Small intestine (tissue), 7 donors: Measurements from ENCODE around the gene PRKCB. TPM values are rescaled to one million over a fixed set of nuclear protein-coding genes. Genes with fewer than 3 reads are reported as not detected.

Source experiments
- DNase-seq, 2 donors: peaks; one replicate each; pipeline versions ENCODE4 v3.0.0 to v3.0.0-alpha.2; 2013
- FAIRE-seq: peaks from 2 replicates; lab custom pipeline; 2012; peaks lifted over from hg19 to GRCh38; lab: Jason Lieb, UNC
- H3K27ac ChIP-seq, 3 donors: one replicate each; pipeline ENCODE4 v1.5.1; 2013; ENCODE audit warnings: low read length in 2 of 3, mild to moderate bottlenecking in 2 of 3, control low read depth in 1 of 3, inconsistent platforms in 1 of 3, low read depth in 1 of 3, moderate library complexity in 1 of 3
- H3K27me3 ChIP-seq, 3 donors: one replicate each; pipeline ENCODE4 v1.6.1; 2013; ENCODE audit warnings: low read length in 3 of 3, inconsistent platforms in 1 of 3; ENCODE audit not compliant: control insufficient read depth in 3 of 3, insufficient read depth in 3 of 3
- H3K36me3 ChIP-seq, 3 donors: one replicate each; pipeline ENCODE4 v1.6.1; 2013; ENCODE audit warnings: low read length in 3 of 3, inconsistent platforms in 1 of 3, low read depth in 1 of 3, mild to moderate bottlenecking in 1 of 3, moderate library complexity in 1 of 3; ENCODE audit not compliant: control insufficient read depth in 3 of 3, insufficient read depth in 2 of 3
- H3K4me1 ChIP-seq, 3 donors: one replicate each; pipeline ENCODE4 v1.6.1; 2013; ENCODE audit warnings: low read length in 2 of 3, inconsistent platforms in 1 of 3, low read depth in 1 of 3, mild to moderate bottlenecking in 1 of 3, moderate library complexity in 1 of 3; ENCODE audit not compliant: control insufficient read depth in 3 of 3, insufficient read depth in 2 of 3
- H3K4me3 ChIP-seq, 3 donors: one replicate each; pipeline ENCODE4 v1.5.1; 2013; ENCODE audit warnings: low read length in 3 of 3, control low read depth in 1 of 3, inconsistent platforms in 1 of 3, low read depth in 1 of 3, mild to moderate bottlenecking in 1 of 3, moderate library complexity in 1 of 3
- H3K9me3 ChIP-seq, 2 donors: one replicate each; pipeline ENCODE4 v1.6.1; 2013; ENCODE audit warnings: low read depth in 1 of 2, low read length in 1 of 2; ENCODE audit not compliant: control insufficient read depth in 2 of 2, insufficient read depth in 1 of 2
- WGBS, 3 donors: extraction: QIAGEN DNeasy Blood & Tissue Kit; methylation state at CpG; one replicate each; pipeline ENCODE4 v1.1.7; 2013; 5-methylcytosine and 5-hydroxymethylcytosine counted together
- polyA plus RNA-seq, 4 donors: library from polyadenylated mRNA; stranded (reverse) in 3 of 4; unstranded in 1 of 4; fragments of 200-250 nt in 3 of 4; fragments of 120-200 nt in 1 of 4; gene quantifications; one replicate each; pipeline versions ENCODE4 v1.2.1 to v1.2.3, GENCODE V29; 2013
- donor health status: healthy with polysubstance abuse.
- donor health status: control.
- donor health status: control.
- donor health status: Bipolar disorder and iron deficiency.
- donor health status: healthy.

The PRKCB gene
- polyA plus RNA-seq, 4 donors, result 2.3 to 5.1 (median 2.8) TPM

DNA sequence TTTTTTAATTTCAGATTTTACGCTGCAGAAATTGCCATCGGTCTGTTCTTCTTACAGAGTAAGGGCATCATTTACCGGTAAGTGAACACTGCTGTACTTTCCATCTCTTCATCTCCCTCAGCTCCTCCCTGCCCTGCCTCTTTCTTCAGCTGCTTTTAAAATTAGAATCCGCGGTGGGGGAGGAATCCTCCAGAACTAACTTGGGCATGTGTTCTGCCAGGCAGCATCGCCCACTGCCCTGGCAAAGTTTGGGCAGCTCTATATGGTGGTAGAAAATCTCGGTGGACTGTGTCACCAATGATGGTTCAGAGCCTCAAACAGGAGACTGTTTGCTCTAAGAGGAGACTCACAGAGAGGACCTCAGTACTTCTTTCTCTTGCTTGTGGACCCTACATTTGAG lies 338.7 kb downstream of the PRKCB start:
- Histone ChIP-seq H3K27ac (no peak overlapping the region), H3K27me3 (no peaks in the 10 kb centered on the region), H3K4me1 (no peaks in the 10 kb centered on the region), H3K4me3 (no peak overlapping the region), H3K9me3 (no peaks in the 10 kb centered on the region), H3K36me3 (no peaks in the 10 kb centered on the region)
- FAIRE-seq (no peak), DNase-seq (no peak)
- WGBS, 3 donors, result 92 to 95% (median 94%) methylated on average over 7 of the region's 7 CpGs

DNA sequence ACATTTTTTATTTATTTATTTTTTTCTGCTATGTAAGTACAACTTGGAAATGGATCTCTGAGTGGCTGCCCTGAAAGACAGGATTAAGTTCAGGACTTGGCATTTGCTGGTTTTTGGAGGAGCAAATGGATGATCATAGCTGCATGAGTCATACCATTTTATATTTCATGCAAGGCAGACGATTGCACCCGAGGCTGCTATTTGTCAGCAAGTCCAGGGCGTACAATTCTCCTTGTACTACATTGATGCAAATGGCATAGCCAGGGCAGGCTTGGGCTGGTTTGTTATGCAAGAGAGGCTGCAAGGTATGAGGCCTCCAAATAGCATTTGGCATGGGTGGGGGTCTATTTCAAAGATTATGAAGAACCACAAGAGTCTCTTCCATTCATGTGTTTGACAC lies 339.2 kb downstream of the PRKCB start:
- no peaks in the 10 kb centered on the region for H3K36me3 ChIP-seq
- H3K27ac ChIP-seq, result no peak overlapping the region
- no peak overlapping the region for H3K4me3 ChIP-seq
- H3K9me3 ChIP-seq, result no peaks in the 10 kb centered on the region
- no peak for FAIRE-seq
- WGBS, 3 donors, result 87 to 90% (median 89%) methylated on average over 3 of the region's 3 CpGs
- H3K27me3 ChIP-seq, result no peaks in the 10 kb centered on the region
- DNase-seq, result no peak
- no peaks in the 10 kb centered on the region for H3K4me1 ChIP-seq

DNA sequence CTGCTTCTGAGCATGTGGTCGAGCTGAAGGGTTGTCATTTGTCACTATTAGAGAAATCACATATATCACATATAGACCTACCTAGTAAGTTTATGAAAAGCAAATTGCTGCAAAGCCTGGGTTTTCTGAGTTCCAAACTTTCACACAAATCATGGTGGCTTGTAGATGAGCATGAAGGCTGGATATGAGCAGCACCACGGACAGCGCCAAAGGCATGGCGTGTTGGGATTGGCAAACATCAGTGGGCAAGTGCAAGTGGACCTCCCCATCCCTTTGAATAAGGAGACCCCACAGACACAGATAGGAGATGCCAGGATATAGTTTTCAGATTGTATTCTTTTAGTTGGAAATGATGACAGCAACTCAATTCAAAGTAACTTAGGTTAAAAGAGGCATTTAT lies 342.7 kb downstream of the PRKCB start:
- DNase-seq, result no peak
- WGBS, 3 donors, result 65 to 76% (median 76%) methylated on average over 4 of the region's 4 CpGs
- Histone ChIP-seq H3K27me3 (no peaks in the 10 kb centered on the region), H3K4me3 (no peak overlapping the region), H3K9me3 (no peaks in the 10 kb centered on the region), H3K27ac (no peak overlapping the region), H3K4me1 (no peaks in the 10 kb centered on the region), H3K36me3 (no peaks in the 10 kb centered on the region)
- no peak for FAIRE-seq

DNA sequence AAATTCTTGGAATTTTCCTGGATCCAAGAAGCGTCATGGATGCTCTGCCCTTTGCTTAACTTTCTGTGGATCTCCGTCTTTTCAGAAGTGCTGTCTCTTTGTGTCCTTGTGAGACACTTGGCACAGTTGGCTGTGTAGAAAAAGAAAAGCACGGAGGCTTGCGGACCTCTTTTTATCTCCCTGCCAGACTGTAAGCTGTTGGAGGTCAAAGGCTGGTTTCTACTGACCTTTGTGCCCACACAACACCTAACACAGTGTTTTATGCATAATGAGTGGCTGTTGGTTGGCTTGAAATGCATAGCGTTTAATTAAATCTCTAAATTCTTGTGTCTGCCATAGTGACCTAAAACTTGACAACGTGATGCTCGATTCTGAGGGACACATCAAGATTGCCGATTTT lies 344.7 kb downstream of the PRKCB start:
- Histone ChIP-seq H3K27ac (no peak overlapping the region), H3K36me3 (no peaks in the 10 kb centered on the region), H3K4me1 (no peaks in the 10 kb centered on the region), H3K4me3 (no peak overlapping the region), H3K27me3 (no peaks in the 10 kb centered on the region), H3K9me3 (no peaks in the 10 kb centered on the region)
- peak in 1 of 2 donors; percentile 86 for DNase-seq
- WGBS, 3 donors, result 27 to 74% (median 43%) methylated on average over 8 of the region's 8 CpGs
- FAIRE-seq, result no peak

DNA sequence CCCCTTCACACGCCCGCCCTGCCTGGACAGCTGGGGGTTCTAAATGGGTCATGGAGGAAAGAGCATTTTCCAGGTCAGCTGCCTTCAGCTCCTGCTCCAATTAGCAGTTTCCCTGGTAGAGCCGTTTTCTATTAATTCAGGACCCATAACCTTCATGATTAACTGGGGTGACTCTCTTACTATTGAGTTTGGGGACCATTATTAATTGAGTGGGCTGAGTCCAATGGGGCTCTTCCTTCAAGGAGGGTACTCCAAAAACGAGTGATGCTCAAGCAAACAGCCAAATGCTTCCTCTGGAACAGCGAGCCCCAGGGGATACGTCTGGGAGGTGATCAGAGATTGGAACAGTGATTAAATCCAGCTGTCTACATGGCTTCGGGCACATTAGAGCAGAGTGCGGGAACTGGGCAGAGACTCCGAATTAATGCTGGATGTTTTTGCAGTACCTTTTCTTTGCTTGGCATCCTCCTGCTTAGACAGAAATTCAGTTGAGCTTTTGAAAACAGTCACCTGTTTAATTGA lies 352.3 kb downstream of the PRKCB start:
- WGBS, 3 donors, result 77 to 88% (median 87%) methylated on average over 9 of the region's 9 CpGs
- no peaks in the 10 kb centered on the region for H3K27me3 ChIP-seq

DNA sequence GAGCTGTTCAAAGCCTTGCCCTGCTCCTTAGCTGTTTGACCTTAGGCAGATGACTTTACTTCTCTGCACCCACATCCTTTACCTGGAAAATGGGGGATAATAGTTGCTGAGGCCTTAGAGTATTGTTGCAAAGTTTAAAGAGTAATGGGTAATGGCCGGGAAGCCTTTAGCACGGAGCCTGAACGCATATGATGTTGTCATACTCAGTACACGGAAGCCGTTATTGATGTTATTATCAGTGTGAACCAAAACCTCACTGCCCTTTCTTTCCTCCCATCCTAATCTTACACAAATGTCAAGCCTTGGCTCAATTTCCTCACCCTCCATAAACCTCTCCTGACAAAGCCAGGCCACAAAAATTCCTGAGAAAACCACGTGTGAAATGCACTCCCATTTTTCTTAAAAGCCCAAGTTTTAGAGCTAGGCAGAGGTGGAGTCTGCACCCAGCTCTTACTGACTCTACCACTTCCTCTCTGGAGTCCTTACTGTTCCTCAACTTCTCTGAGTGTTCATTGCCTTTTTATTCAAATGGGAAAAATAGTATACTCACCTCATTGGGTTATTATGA lies 353.1 kb downstream of the PRKCB start:
- DNase-seq (no peak), FAIRE-seq (no peak)
- H3K27me3 ChIP-seq, result no peaks in the 10 kb centered on the region
- H3K4me1 ChIP-seq, result no peaks in the 10 kb centered on the region
- H3K27ac ChIP-seq, result no peak overlapping the region
- no peak overlapping the region for H3K4me3 ChIP-seq
- no peaks in the 10 kb centered on the region for H3K36me3 ChIP-seq
- 70 to 74% (median 70%) methylated on average over 6 of the region's 6 CpGs for WGBS, 3 donors
- no peaks in the 10 kb centered on the region for H3K9me3 ChIP-seq

More for the DNA sequence above, 352.3 kb downstream of the PRKCB start:
- no peak for FAIRE-seq
- no peaks in the 10 kb centered on the region for H3K36me3 ChIP-seq
- H3K4me3 ChIP-seq, result no peak overlapping the region
- H3K4me1 ChIP-seq, result no peaks in the 10 kb centered on the region
- H3K27ac ChIP-seq, result no peak overlapping the region
- H3K9me3 ChIP-seq, result no peaks in the 10 kb centered on the region
- DNase-seq, result no peak

DNA sequence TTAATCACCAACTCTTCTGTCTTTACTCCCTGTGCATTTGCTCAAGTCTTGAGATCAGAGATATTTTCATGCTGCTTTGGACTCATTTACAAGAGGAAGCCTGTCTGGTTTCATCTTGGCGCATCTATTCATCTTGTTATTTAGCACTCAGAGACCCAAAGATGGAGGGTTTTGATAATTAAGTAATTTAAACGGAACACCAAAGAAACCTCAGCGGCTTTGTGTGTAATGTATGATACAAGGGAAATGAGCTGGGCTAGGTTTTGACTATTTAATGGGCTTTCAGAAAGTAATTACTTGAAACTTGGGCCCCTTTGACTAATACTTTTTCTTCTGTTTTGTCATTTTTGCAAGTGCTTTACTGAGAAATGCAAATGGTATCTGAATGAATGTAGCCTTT lies 354.2 kb downstream of the PRKCB start:
- Histone ChIP-seq H3K27me3 (no peaks in the 10 kb centered on the region), H3K36me3 (no peaks in the 10 kb centered on the region), H3K27ac (no peak overlapping the region), H3K9me3 (no peaks in the 10 kb centered on the region), H3K4me1 (no peaks in the 10 kb centered on the region), H3K4me3 (no peak overlapping the region)
- FAIRE-seq (no peak), DNase-seq (no peak)
- WGBS, 3 donors, result 66 to 82% (median 69%) methylated on average over 3 of the region's 3 CpGs

DNA sequence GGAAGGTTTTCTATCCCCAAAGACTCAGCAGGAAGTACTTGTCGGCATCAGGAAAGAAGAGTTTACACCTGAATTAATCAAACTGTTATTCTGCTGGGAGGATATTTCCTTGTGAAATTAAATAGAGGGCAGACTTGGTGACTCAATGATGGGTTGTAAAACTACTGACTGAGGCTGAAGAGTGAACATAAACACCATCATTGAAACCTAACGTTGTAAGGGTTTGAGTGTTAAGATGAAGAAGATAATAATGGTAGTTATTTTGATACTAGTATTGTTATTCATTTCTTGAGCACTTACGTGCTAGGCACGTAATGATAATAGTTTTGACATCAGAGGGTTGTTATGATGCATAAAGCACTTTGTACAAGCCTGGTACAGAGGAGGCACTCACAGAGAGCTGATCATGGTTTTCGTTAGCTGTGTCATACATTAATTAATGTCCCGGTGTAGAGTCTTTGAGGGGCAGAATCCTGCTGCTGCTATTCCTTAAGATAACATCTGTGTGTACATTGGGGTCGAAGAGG lies 356.2 kb downstream of the PRKCB start:
- 65 to 74% (median 71%) methylated on average over 7 of the region's 7 CpGs for WGBS, 3 donors
- Histone ChIP-seq H3K4me3 (no peak overlapping the region), H3K27me3 (no peaks in the 10 kb centered on the region)

DNA sequence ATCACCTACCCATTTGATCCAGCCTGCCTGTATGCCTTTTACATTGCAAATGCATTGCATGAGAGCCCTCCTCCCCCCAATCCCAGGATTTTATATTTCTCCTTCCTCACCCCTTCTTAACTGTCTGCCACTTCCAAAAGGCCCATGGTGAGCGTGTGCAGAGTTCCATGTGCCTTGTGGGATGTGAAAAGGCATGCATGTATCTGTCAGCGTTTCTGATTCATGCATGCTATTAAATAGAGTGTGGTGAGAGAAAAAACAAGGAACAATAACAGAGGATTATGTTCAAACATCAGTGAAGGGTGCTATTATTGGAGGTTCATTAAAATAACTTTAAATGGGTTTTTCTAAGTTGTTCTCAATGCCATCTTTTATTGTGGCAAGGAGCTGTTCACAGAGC lies 359.4 kb downstream of the PRKCB start:
- FAIRE-seq, result no peak
- no peaks in the 10 kb centered on the region for H3K36me3 ChIP-seq
- 75 to 93% (median 88%) methylated on average over 2 of the region's 2 CpGs for WGBS, 3 donors

More for the DNA sequence above, 356.2 kb downstream of the PRKCB start:
- FAIRE-seq (no peak), DNase-seq (no peak)
- Histone ChIP-seq H3K9me3 (no peaks in the 10 kb centered on the region), H3K36me3 (no peaks in the 10 kb centered on the region), H3K4me1 (no peaks in the 10 kb centered on the region), H3K27ac (no peak overlapping the region)

More for the DNA sequence above, 359.4 kb downstream of the PRKCB start:
- Histone ChIP-seq H3K4me1 (peaks cover 0 to 1% (median 0%) of the 10 kb centered on the region in 3 donors), H3K9me3 (no peaks in the 10 kb centered on the region), H3K27me3 (no peaks in the 10 kb centered on the region), H3K27ac (no peak overlapping the region), H3K4me3 (no peak overlapping the region)
- DNase-seq, result no peak
